Heart right ventricle (tissue), 16 donors: ENCODE data around the gene IL37. TPM values are rescaled to one million over a fixed set of nuclear protein-coding genes. Genes with fewer than 3 reads are reported as not detected.

ENCODE experiments used
- ATAC-seq, 8 donors: fragments of 200-7000 bp; cut with Tn5 transposase; one replicate each; pipeline ENCODE4 v1.9.1; 2020; ENCODE audit warnings: mild to moderate bottlenecking in 8 of 8, moderate library complexity in 8 of 8, moderate number of reproducible peaks in 1 of 8
- DNase-seq, 2 donors: peaks; one replicate each; pipeline ENCODE4 v3.0.0-alpha.2; 2020
- H3K27ac ChIP-seq, 10 donors: fragments of 200-600 bp; sonication (generic) in 2 of 10; one replicate each; pipeline versions ENCODE4 v1.5.0 to v1.8.0; 2020 to 2022; ENCODE audit warnings: mild to moderate bottlenecking in 3 of 10
- H3K27me3 ChIP-seq, 7 donors: fragments of 200-600 bp; one replicate each; pipeline ENCODE4 v1.8.0; 2021 to 2022; ENCODE audit warnings: mild to moderate bottlenecking in 2 of 7
- H3K36me3 ChIP-seq, 9 donors: fragments of 200-600 bp; sonication (generic) in 1 of 9; one replicate each; pipeline versions ENCODE4 v1.5.0 to v1.8.0; 2020 to 2022; ENCODE audit warnings: mild to moderate bottlenecking in 2 of 9
- H3K4me1 ChIP-seq, 9 donors: fragments of 200-600 bp; sonication (generic) in 1 of 9; one replicate each; pipeline versions ENCODE4 v1.5.0 to v1.8.0; 2020 to 2022; ENCODE audit warnings: mild to moderate bottlenecking in 4 of 9
- H3K4me3 ChIP-seq, 10 donors: fragments of 200-600 bp; sonication (generic) in 2 of 10; one replicate each; pipeline versions ENCODE4 v1.5.0 to v1.8.0; 2020 to 2022; ENCODE audit warnings: mild to moderate bottlenecking in 7 of 10, moderate library complexity in 2 of 10
- H3K9me3 ChIP-seq, 11 donors: fragments of 200-600 bp in 10 of 11; sonication (generic) in 2 of 11; one replicate each; pipeline versions ENCODE4 v1.5.0 to v1.8.0; 2013 to 2022; ENCODE audit warnings: mild to moderate bottlenecking in 2 of 11, control low read depth in 1 of 11, moderate library complexity in 1 of 11
- WGBS, 2 donors: extraction: QIAGEN DNeasy Blood & Tissue Kit; methylation state at CpG; one replicate each; pipeline ENCODE4 v1.1.7; 2013; ENCODE audit warnings: inconsistent platforms in 1 of 2; 5-methylcytosine and 5-hydroxymethylcytosine counted together
- intact Hi-C, 10 donors: fragments of 100-400 bp; cut with DNase I; formaldehyde crosslinking; loops; one replicate each; pipeline versions ENCODE4 v1.11.1 to v1.14.2; 2022
- polyA plus RNA-seq, 2 donors: library from polyadenylated mRNA; stranded (reverse); fragments of 200-250 nt; gene quantifications; one replicate each; pipeline ENCODE4 v1.2.3, GENCODE V29; 2013
- total RNA-seq, 10 donors: library from RNA; stranded (reverse); fragmentation: NEBNext Ultra II Directional in 3 of 10; extraction: Animal tissue kit (Norgen Biotek cat#: 25700) in 3 of 10; gene quantifications; one replicate each; pipeline versions ENCODE4 v1.2.1 to v1.2.4, GENCODE V29; 2021 to 2023
- TF ChIP-seq, protein P1 (sequence below), 9 donors: fragments of 200-600 bp; sonication (generic) in 2 of 9; IDR thresholded peaks; one replicate each; pipeline versions ENCODE4 v1.5.0 to v1.8.0; 2021 to 2022; ENCODE audit warnings: antibody characterized with exemption in 9 of 9, mild to moderate bottlenecking in 5 of 9, moderate library complexity in 1 of 9
- donor health status: Arrhythmogenic right ventricular cardiomyopathy.
- donor health status: ischemic (EF 13 %, LVEDD 7.1; RV severe dilation, severe dysfunction).
- donor health status: healthy with polysubstance abuse.
- donor health status: DM: no; HTN: yes; CAD: no.
- donor health status: DM: no; HTN: no; CAD: no.
- donor health status: ischemic (EF 25% LVEDD 6.9; RV normal size, moderate dysfunction).
- donor health status: ischemic (EF 25% LVEDD 5.7; RV mildly dilated, moderate dysfunction).
- donor health status: healthy.
- donor health status: DM: yes; HTN: yes; CAD: no.
- donor health status: Ischemic cardiomyopathy.
- donor health status: ischemic (EF 35%, LVEDD 5.7; RV mildly dilated, moderate dysfunction).
- donor health status: nonischemic (EF 11% LVEDD 7.7; RV severe dilation, severe dysfunction).
- donor health status: DM: yes; HTN: yes; CAD: no.
- donor health status: PGD.
- donor health status: ischemic (EF 29% LVEDD 5.4; RV normal size, mild dysfunction).
- donor health status: nonischemic (EF 23%, LVEDD 6.1; RV moderate dilation, normal function).

The IL37 gene
- total and polyA plus RNA-seq, 12 donors, result not detected

DNA sequence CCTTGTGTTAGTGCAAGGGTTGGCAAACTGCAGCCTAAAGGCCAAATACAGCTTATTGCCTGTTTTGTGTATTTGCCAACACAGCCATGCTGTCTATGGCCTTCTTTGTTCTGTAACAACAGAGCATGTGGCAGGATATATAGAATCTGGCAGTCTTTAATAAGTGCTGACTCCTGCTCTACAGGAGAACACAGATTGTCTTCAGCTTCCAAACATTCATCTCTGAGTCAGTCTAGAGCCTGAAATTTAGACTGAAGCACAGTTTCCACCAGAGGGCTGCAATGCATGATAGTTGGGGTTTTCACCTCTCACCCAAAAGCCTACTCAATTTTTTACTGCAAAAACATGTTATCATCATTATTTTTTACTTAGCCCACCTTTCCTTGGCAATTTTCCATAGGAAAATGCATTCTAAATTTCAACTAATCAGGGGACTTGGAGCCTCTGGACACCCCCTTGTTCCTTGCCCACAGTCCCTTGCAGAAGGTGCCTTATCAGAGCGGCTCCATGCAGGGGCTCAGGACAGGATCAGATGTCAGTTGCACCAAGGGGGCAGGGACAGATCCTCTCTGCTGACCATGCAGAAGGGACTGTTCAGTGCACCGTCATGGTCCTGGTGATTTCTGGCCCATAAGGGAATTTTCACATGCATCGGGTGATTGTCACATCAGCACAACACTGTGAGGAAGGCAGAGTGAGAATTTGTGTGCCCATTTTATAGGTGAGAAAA is 12.4 kb downstream of the IL37 start:
- peaks cover 0 to 21% (median 6%) of the 10 kb centered on the region in 7 donors for H3K27me3 ChIP-seq
- peaks cover 0 to 5% (median 0%) of the 10 kb centered on the region in 11 donors for H3K9me3 ChIP-seq
- intact Hi-C loops, result no loop called here

DNA sequence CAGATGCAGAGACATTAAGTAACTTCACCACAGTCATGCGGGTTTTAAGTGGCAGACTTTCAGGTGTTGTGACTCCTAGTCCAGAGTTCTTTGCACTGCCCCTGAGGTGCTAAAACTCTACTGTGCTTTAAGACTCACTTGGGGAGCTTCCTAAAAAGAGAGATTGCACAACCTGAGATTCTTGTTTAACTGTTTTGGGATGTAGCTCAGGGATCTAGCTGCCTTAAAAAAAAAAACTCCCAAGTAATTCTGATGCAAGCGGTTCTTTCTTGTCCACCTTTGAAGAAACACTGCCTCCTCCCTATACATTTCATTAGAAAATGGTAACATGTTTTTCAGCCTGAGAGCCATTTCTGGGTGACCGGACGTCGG is 13.0 kb downstream of the IL37 start:
- ATAC-seq (no peak), DNase-seq (no peak)
- Histone ChIP-seq H3K9me3 (peaks cover 0 to 5% (median 0%) of the 10 kb centered on the region in 11 donors), H3K36me3 (no peaks in the 10 kb centered on the region), H3K27me3 (peaks cover 0 to 27% (median 11%) of the 10 kb centered on the region in 7 donors), H3K27ac (no peak overlapping the region), H3K4me3 (no peak overlapping the region), H3K4me1 (no peaks in the 10 kb centered on the region)
- intact Hi-C loops, result no loop called here
- TF ChIP-seq, protein P1, sequence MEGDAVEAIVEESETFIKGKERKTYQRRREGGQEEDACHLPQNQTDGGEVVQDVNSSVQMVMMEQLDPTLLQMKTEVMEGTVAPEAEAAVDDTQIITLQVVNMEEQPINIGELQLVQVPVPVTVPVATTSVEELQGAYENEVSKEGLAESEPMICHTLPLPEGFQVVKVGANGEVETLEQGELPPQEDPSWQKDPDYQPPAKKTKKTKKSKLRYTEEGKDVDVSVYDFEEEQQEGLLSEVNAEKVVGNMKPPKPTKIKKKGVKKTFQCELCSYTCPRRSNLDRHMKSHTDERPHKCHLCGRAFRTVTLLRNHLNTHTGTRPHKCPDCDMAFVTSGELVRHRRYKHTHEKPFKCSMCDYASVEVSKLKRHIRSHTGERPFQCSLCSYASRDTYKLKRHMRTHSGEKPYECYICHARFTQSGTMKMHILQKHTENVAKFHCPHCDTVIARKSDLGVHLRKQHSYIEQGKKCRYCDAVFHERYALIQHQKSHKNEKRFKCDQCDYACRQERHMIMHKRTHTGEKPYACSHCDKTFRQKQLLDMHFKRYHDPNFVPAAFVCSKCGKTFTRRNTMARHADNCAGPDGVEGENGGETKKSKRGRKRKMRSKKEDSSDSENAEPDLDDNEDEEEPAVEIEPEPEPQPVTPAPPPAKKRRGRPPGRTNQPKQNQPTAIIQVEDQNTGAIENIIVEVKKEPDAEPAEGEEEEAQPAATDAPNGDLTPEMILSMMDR (IDR thresholded peaks at IDR 0.05), result no peak
- whole genome bisulfite sequencing, 2 donors, result 84 to 86% methylated on average over 5 of the region's 5 CpGs

More for the DNA sequence above, 12.4 kb downstream of the IL37 start:
- WGBS, 2 donors, result 40 to 49% methylated on average over 3 of the region's 3 CpGs
- Histone ChIP-seq H3K4me3 (no peak overlapping the region), H3K4me1 (no peaks in the 10 kb centered on the region), H3K36me3 (no peaks in the 10 kb centered on the region), H3K27ac (no peak overlapping the region)
- TF ChIP-seq, protein P1 (IDR thresholded peaks at IDR 0.05), result no peak
- no peak for DNase-seq
- ATAC-seq, result no peak

DNA sequence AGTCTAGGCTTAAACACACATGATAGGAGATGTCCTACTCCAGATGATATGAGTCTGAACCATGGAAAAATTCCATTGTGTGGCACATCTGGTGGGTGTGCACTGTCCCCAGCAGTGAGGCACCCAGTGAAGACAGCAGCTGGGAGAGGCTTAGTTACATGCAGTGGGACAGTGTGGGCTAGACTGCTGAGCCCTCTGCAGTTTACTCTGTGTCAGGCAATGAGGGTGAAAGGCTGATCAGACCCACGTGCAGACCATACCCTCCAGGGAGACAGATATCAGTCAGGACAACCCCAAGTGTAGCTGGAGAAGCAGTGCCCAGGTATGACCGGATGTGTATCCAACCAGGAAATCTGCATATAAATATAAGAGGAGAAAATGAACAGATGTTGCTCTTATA is 13.4 kb downstream of the IL37 start:
- Histone ChIP-seq H3K4me3 (no peak overlapping the region), H3K27me3 (peaks cover 0 to 27% (median 13%) of the 10 kb centered on the region in 7 donors), H3K27ac (no peak overlapping the region), H3K36me3 (no peaks in the 10 kb centered on the region), H3K9me3 (peaks cover 0 to 5% (median 0%) of the 10 kb centered on the region in 11 donors), H3K4me1 (no peaks in the 10 kb centered on the region)
- no peak for DNase-seq
- 37 to 44% methylated on average over 2 of the region's 2 CpGs for WGBS, 2 donors
- TF ChIP-seq, protein P1 (IDR thresholded peaks at IDR 0.05), result no peak
- intact Hi-C loops, result no loop called here
- ATAC-seq, result no peak

DNA sequence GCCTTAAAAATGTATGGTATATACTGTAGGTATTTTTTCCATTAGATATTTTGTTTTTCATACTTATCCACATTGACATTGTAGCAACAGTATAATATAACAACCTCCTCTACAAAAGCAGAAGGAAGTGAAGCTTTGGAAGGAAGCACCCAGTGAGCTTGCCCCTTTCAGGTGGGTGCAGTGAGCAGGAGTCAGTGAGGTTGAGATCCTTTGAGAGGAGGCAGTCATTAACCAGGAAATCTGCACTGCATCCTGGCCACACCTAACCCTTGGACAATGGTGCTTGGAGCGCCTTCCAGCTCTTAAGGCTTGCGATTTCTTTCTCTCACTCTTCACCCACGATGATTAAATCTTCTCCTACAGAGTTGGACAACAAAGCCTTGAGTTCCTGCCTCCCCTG is 13.9 kb downstream of the IL37 start:
- H3K27ac ChIP-seq, result no peak overlapping the region

More for the DNA sequence above, 13.9 kb downstream of the IL37 start:
- WGBS, 2 donors, result 71 to 78% methylated on average over 3 of the region's 3 CpGs
- intact Hi-C loops, result no loop called here
- TF ChIP-seq, protein P1 (IDR thresholded peaks at IDR 0.05), result no peak
- no peaks in the 10 kb centered on the region for H3K4me1 ChIP-seq
- ATAC-seq (no peak), DNase-seq (no peak)
- H3K9me3 ChIP-seq, result peaks cover 0 to under 1% (median 0%) of the 10 kb centered on the region in 11 donors
- no peaks in the 10 kb centered on the region for H3K36me3 ChIP-seq
- H3K27me3 ChIP-seq, result peaks cover 0 to 27% (median 14%) of the 10 kb centered on the region in 7 donors
- H3K4me3 ChIP-seq, result no peak overlapping the region
